HG02678 (cell line): ENCODE results near the gene CRYZL1.

ENCODE experiments used
- ATAC-seq: cut with Tn5 transposase; IDR thresholded peaks from one replicate; pipeline ENCODE4 v1.9.1; 2021; ENCODE audit warnings: mild to moderate bottlenecking, moderate library complexity; ENCODE audit not compliant: unreplicated experiment

The CRYZL1 gene

GRCh38 chr21:33542640-33543504 is 98.7 kb downstream of the CRYZL1 start, which contains the start of gene SON:
SON (plus strand) TSS chr21:33543038; CDS start chr21:33543093, 55 bp downstream.
- ATAC-seq = peak; percentile 93

GRCh38 chr21:33541756-33542639 is 99.5 kb downstream of the CRYZL1 start, which contains the start of gene GART:
GART (minus strand) TSS chr21:33542117; CDS start chr21:33539315, 2,802 bp downstream.
- ATAC-seq = peak; percentile 49

GRCh38 chr21:33541105-33541711 is 100.3 kb downstream of the CRYZL1 start:
- ATAC-seq = no peak

GRCh38 chr21:33540711-33541104 is 100.8 kb downstream of the CRYZL1 start:
- no peak for ATAC-seq

GRCh38 chr21:33539616-33540015 is 101.9 kb downstream of the CRYZL1 start:
- no peak for ATAC-seq
